Heart left ventricle (tissue), 13 donors: Measurements from ENCODE around the gene THRAP3.

Experiments used
- POLR2A ChIP-seq, 2 donors: fragments of 450-650 bp; IDR thresholded peaks; one replicate each; pipeline ENCODE4 v1.6.1; 2017; ENCODE audit warnings: antibody characterized with exemption in 2 of 2, mild to moderate bottlenecking in 2 of 2, moderate library complexity in 2 of 2
- TF ChIP-seq, protein P1 (sequence below), 12 donors: fragments of 200-600 bp; sonication (generic) in 4 of 12; IDR thresholded peaks; one replicate each; pipeline versions ENCODE4 v1.5.0 to v1.8.0; 2018 to 2022; ENCODE audit warnings: antibody characterized with exemption in 12 of 12, mild to moderate bottlenecking in 5 of 12
- donor health status: ischemic (EF 13 %, LVEDD 7.1; RV severe dilation, severe dysfunction).
- donor health status: DM: no; HTN: yes; CAD: no.
- donor health status: DM: no; HTN: no; CAD: no.
- donor health status: ischemic (EF 25% LVEDD 6.9; RV normal size, moderate dysfunction).
- donor health status: ischemic (EF 25% LVEDD 5.7; RV mildly dilated, moderate dysfunction).
- donor health status: ischemic (EF 35%, LVEDD 5.7; RV mildly dilated, moderate dysfunction).
- donor health status: nonischemic (EF 11% LVEDD 7.7; RV severe dilation, severe dysfunction).
- donor health status: DM: yes; HTN: yes; CAD: no.
- donor health status: PGD.
- donor health status: ischemic (EF 29% LVEDD 5.4; RV normal size, mild dysfunction).
- donor health status: nonischemic (EF 23%, LVEDD 6.1; RV moderate dilation, normal function).

DNA sequence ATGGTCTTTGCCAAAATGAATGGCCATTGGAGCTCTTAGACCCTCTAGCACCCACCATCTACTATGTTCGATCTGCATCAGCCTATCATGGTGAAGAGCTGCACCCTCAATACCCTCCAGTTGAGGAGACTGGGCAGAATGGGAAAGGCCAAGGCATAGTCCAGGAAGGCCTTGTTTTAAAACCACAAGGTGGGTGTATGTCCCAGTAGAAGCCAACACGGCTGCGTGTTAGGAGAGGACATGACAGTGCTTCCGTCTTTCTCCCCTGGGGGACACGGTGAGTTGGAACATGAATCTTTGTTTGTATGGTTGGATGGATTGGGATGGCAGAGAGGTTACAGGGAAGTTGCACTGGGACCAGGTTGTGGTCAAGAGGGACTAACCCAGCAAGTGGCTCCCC lies 63.4 kb downstream of the THRAP3 start:
- TF ChIP-seq, protein P1, sequence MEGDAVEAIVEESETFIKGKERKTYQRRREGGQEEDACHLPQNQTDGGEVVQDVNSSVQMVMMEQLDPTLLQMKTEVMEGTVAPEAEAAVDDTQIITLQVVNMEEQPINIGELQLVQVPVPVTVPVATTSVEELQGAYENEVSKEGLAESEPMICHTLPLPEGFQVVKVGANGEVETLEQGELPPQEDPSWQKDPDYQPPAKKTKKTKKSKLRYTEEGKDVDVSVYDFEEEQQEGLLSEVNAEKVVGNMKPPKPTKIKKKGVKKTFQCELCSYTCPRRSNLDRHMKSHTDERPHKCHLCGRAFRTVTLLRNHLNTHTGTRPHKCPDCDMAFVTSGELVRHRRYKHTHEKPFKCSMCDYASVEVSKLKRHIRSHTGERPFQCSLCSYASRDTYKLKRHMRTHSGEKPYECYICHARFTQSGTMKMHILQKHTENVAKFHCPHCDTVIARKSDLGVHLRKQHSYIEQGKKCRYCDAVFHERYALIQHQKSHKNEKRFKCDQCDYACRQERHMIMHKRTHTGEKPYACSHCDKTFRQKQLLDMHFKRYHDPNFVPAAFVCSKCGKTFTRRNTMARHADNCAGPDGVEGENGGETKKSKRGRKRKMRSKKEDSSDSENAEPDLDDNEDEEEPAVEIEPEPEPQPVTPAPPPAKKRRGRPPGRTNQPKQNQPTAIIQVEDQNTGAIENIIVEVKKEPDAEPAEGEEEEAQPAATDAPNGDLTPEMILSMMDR (IDR thresholded peaks at IDR 0.05): no peak
- no peak for TF ChIP-seq POLR2A (IDR thresholded peaks at IDR 0.05)
